Stomach (tissue), 4 donors: ENCODE data around the gene VEGFB.

Experiments
- CTCF ChIP-seq, 7 experiments: fragments of 450-650 bp in 4 of 7; fragments of 200-600 bp in 3 of 7; sonication (generic) in 3 of 7; IDR thresholded peaks; one replicate each; pipeline ENCODE4 v1.5.1; 2016 to 2019; ENCODE audit warnings: antibody characterized with exemption in 7 of 7, control low read depth in 2 of 7, mild to moderate bottlenecking in 1 of 7
- POLR2A ChIP-seq, 4 donors: fragments of 450-650 bp; IDR thresholded peaks; one replicate each; pipeline ENCODE4 v1.6.1; 2016; ENCODE audit warnings: antibody characterized with exemption in 4 of 4, control low read depth in 2 of 4, mild to moderate bottlenecking in 1 of 4, moderate library complexity in 1 of 4

DNA sequence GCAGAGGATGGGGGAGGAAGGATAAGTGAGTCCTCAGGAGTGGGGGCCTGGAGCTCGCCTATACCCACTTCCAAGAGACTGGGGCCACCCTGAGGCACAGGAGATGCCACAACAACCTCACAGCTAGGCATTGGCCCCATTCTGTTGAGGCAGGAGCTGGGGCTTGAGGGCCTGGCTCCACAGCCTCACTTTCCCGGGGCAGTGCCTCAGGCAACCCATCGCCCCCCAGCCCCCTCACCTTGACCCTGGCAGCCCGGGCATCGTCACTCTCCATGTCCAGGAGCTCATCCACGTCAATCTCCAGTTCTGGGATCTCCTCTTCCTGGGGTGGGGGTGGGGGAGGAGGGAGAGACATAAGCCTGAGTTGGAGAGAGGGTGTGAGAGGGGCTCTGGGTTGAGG lies 10.6 kb downstream of the VEGFB start:
- no peak for TF ChIP-seq CTCF (IDR thresholded peaks at IDR 0.05)
- TF ChIP-seq POLR2A (IDR thresholded peaks at IDR 0.05) = no peak
